Dedifferentiated amniotic fluid mesenchymal stem cell (primary cell): ENCODE measurements around the gene THOC6.
"Not testable (repeated sequence)": the region's sequence is repeated elsewhere in the genome, so short reads cannot be mapped to it uniquely, and the experiment has no call there.

Experiments used
- DNase-seq: peaks from one replicate; pipeline ENCODE4 v3.0.0-alpha.2; 2016; ENCODE audit errors: extremely low spot score

Gene THOC6

DNA sequence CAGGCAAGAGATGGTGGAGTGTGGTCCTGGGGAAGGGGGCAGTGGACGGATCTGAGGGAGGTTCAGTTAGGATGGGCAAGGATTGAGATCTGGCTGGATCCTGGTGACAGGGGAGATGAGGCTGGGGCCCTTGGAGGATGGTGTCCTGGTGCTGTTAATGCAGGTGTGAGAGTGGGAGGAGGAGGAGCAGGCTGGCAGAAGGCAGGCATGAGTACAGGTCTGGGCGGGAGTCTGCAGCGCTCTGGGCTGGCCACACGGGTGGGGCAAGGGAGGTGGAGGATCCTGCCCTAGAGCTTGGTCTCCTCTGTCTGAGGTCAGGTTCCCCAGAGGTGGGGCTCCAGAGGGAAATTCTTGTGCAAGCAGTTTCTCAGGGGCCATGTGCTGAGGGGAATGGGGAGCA is 48.3 kb downstream of the THOC6 start:
- DNase-seq: not testable (repeated sequence)

DNA sequence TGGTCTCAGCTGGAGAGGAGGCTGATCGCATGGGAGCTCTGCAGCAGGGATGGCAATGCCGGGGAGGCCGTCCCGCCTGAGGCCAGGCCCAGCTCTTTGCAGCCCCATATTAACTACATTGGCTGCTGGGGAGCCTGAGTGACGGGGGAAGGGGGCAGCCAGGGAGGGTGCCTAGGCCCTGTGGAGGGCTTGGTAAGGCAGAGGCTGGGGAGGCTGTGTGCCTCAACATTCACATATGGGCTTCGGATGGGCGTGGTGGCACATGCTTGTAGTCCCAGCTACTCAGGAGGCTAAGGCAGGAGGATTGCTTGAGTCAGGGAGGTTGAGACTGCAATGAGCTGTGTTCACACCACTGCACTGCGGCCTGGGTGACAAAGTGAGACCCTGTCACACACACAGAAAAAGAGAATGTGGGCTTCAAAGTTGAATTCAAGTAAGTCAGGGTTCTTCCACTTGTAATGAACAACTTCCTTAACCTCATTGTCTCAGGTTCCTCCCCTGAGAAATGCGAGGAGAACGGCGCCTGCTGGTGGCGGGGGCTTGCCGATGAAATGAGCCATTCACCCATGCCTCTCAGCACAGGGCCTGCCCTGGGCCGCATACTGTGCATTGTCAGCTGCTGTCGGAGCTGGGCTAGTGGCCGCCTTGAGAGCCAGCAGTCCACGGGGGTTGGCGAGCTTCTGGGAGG is 48.9 kb downstream of the THOC6 start:
- DNase-seq: not testable (repeated sequence)

- no peak for DNase-seq
Measured at GRCh38 chr16:3073448-3073847, 49.6 kb downstream of the THOC6 start.

- no peak for DNase-seq
Measured at GRCh38 chr16:3074860-3075522, 51.2 kb downstream of the THOC6 start.

GRCh38 chr16:3075523-3075915 is 51.7 kb downstream of the THOC6 start:
- DNase-seq: no peak

DNA sequence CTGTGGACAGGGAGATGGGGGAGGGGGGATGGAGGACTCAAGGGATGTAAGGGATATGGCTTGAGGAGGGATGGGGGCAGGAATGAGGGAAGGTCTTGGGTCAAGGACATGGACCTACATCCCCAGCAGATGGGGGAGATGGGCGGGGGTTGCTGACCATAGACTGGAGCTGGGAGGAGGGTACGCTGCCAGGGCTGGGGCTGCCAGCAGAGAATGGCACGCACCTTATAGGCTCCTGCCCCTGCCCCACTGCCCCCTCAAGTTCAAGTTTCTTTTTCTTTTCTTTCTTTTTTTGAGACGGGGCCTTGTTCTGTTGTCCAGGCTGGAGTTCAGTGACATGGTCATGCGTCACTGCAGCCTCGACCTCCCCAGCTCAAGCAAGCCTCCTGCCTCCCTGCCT is 52.1 kb downstream of the THOC6 start:
- not testable (repeated sequence) for DNase-seq

- no peak for DNase-seq
Measured at GRCh38 chr16:3076577-3076976, 52.7 kb downstream of the THOC6 start.
